Eye (tissue), 1 donor: ENCODE data around the gene FBXO8.
"Not testable (repeated sequence)": the region's sequence is repeated elsewhere in the genome, so short reads cannot be mapped to it uniquely, and the experiment has no call there.

Experiments
- DNase-seq: peaks from one replicate; pipeline ENCODE4 v3.0.0-alpha.2; 2015

FBXO8 gene

DNA sequence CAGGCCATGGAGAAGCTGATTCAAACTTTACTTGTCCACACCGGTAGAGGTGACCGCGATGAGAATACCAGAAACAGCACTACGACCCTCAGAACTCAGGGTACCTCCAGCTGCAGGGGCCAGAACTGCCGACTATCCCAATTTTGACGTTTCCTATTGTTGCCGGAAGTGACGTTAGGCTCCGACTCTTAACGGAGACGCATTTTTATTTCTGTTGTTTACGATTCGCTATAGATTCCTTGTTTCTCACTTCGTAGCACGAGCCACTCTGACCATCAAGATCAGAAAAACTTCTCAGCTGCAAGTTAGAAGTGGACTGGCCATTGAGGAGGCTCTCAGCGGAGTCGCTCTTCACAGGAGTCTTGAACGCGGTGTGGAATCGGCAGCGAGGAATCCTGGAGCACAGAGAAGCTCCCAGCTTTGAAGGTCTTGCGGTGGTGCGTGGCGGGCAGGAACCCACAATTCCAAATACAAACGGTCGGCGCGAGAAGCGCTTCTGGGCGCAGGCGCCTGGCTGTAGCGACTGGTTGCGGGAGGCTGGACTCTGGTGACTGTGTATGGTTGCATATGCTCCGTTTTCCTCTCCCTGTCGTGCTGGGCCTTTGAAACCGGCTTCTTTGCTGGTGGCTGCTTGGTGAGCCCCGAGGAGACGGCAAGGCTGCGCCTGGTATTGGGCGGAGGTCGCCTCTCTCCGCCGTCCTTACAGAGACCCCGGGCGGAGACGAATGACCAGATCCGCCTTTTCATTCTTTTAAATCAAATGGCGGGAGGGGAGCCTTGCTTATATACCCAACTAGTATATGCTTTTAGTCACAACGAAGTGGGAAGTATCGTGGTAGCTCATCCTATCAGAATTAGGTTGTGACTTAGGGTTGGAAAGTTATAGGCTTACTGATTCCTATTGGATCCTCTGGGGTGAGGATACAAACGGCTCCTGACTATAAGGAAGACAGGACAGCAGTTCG lies at the start of gene FBXO8, which contains the start of gene CEP44:
Gene FBXO8, minus strand, starts transcription at position 161 of the 965 bp plus-strand sequence. CDS start 20,575 bp downstream, outside the sequence.
Gene CEP44, plus strand, starts transcription at position 405 of the 965 bp plus-strand sequence. CDS start 15,211 bp downstream, outside the sequence.
- peak; percentile 97 for DNase-seq

DNA sequence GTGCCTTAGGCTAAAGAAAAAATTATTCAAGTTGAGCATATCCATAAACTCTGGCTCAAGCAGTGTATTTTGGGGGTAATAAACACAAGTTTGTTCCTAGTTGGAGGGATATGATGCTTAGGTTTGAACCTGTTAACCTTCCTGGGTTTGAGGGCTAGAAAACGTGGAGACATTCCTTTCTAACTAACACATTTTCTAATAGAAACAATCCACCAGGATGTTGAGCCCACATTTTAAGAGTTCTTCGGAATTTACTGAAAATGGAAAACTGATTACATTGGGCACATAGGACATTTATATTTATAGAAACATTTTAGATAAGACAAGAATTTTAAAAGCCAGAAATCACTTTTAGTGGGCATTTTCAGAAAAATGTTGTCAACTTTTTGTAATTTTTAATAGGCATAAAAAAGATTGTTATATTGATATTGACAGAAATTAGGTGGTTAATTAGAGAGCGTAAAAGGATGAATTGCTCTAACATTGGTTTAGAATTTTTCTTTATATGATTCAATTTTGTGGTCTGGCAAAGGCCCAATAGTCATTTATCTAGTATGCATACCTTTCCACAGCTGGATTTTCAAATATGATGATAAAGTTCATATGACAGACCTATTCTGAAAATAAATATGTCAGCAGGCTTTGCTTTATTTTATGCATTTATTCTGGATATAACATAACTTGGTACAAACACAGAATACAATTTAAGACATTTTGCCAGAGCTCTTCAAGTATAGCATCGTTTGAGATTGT lies 49.5 kb upstream of the FBXO8 start:
- DNase-seq, result no peak

DNA sequence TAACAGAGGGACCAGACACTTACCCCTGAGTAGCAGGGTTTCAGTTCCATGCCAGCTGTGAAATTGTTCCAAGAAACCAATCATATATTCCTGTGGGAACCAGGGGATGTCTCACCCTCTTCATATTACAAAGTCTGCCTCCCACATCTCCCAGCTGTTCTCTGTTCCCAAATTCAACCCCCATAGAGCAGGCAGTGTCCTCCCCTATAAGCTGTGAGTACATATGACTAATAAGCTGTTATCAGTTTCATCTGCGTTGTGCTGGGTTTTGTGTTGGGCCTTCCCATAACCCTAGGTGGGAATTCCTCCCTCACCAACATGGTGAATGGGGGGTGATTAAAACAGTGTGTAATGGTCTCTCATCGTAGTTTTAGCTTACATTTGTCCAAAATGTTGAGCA lies 41.3 kb upstream of the FBXO8 start:
- DNase-seq, result no peak

GRCh38 chr4:174324236-174324635 lies 40.8 kb upstream of the FBXO8 start:
- no peak for DNase-seq

- DNase-seq, result no peak
Observed at GRCh38 chr4:174320494-174321199, 37.2 kb upstream of the FBXO8 start.

DNA sequence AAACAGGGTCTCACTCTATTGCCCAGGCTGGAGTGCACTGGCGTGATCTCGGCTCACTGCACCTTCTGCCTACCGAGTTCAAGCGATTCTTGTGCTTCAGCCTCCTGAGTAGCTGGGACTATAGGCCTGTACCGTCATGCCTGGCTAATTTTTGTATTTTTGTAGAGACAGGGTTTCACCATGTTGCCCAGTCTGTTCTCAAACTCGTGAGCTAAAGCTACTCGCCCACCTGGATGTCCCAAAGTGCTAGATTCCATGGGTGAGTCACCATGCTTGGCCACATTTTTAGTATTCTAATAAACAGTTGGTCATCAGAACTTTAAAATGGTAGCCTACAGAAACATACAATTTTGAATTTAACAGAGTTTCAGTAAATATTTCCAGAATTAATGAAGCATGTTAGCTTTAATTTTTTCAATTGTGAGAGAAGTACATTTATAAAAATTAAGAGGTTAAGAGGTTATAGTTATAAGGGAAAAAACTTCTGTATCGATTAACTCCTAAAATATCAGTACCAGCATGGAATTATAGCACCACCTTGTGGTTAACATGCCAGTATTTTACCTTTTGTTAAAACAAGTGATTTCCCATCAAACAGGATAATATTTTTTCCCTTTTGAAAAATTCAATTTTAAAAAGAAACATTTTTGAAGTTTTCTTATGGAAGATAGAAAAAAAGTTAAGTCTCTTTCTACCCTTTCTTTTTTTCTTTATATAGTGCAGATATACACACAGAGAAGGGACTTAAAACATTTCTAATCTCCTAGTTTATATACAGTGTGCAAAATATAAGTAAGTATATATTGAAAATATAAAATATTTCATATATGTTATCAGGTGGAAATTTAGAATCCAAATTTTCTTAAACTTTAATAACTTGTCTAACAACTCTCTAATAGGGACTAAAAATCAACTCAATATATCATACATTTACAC lies 35.6 kb upstream of the FBXO8 start:
- peak; percentile 55 for DNase-seq

GRCh38 chr4:174317531-174317930 lies 34.1 kb upstream of the FBXO8 start:
- no peak for DNase-seq

DNA sequence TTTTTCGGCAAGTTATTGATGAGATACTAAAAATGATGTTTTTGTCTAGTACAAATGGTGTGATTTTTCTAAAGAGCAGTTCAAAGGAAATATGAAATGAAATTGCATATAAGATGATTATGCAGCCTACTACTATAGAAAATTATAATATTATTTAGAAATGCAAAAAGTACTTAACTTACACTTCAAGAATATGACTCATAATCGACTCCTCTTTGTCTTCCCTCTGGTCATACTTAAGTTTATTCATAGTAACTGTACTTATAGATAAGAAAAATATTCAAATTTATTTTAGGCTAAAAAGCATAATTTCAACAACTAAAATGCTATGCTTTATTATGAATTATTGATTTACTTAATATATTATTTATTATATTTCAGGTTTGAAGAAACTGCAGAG lies 33.5 kb upstream of the FBXO8 start:
- DNase-seq, result no peak

DNA sequence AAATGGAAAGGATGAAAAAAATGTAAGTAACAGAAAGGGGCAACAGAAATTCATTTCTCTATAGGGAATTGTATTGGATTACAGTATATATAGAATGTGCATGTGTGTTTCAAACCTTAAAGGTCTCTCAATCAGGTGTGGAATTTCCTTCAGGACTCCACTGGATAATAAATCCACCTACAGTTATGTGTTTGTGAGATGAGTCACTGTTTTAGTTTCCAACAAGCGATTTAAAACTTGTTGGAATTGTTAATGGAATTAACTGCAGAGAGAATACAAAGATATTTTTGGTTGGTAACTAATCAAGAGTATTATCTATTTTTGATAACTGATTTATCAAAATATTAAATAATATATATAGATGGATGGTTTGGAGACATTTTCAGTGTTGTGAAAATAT lies 33.1 kb upstream of the FBXO8 start:
- no peak for DNase-seq

DNA sequence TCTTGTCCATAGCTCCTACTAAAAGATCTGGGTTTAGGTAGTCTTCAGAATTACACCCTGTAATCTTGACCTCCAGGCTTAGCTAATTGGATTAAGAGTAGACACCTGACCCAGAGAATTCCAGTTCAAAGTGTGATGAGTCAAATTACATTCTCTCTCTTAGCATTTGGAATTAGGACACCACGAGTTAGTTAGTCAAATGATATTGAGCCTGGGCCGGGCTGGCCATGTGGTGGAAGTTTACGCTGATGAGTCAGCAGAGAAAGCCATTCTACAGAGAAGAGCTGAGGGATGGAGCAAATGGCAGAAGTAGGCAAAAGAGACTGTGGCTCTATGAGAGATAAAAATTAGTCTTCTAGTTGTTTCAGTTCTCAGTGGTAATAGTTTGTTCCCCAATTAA lies 31.3 kb upstream of the FBXO8 start:
- DNase-seq, result no peak

DNA sequence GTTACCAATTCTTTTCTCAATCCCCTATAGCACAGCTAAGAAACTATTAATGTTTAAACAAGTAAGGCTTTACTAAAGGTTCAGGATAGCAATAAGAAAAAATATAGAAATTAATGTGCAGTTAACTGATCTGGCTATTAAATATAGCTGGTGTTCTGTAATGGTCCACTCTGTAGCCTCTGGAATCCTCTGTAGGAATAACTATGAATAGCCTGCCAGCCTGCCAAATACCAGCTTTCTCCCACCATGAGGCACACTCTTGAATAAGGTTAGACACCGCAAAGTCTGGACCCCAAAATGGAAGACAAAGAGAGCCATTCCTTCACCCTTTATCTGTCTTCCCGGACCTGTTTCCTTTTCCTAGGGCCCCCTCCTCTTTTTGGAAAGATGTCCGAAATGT lies 30.8 kb upstream of the FBXO8 start:
- no peak for DNase-seq

- DNase-seq, result no peak
Observed at GRCh38 chr4:174312993-174313392, 29.5 kb upstream of the FBXO8 start.

DNA sequence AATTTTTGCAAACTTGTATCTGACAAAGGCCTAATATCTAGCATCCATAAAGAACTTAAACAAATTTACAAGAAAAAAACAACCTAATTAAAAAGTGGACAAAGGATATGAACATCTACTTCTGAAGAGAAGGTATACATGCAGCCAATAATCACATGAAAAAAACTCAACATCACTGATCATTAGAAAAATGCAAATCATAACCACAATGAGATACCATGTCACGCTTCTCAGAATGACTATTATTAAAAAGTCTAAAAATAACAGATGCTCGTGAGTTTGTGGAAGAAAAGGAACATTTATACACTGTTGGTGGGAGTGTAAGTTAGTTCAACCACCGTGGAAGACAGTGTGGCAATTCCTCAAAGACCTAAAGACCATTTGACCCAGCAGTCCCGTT lies 24.2 kb upstream of the FBXO8 start:
- no peak for DNase-seq

GRCh38 chr4:174305961-174306360 lies 22.5 kb upstream of the FBXO8 start:
- no peak for DNase-seq

DNA sequence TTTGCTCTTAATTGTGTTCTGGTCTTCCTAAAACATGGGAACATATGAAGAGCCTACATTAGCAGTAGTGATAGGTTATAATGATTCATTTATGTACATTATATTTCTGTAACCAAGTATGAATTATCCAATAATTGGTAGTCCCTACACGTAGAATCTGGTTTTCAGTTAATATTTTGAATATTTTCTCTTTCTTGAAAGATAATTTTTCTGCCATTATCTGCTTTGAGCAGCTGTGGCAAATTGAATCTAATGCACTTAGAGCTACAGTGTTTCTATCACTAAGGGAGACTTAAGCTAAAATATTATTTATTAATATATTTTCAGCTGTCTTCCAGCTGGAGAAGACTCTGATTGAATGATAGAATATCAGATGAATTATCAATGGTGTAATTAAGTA lies 21.2 kb upstream of the FBXO8 start:
- DNase-seq, result no peak

DNA sequence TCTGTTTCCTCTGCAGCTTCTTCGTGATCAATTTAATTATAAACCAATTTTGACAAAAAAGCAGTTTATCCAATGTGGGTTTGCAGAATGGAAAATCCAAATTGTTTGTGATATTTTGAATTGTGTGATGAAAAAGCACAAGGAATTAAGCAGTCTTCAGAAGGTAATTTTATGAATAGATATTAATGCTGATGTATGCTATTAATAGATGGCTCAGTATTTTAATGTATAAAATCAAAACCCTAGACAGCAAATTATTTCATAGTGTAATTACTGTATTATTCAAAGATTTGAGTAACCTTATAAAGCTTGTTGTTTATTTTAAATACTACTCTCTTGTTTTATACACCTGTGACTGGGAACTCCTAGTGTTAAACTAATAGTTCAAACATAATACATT lies 20.2 kb upstream of the FBXO8 start:
- DNase-seq, result no peak

DNA sequence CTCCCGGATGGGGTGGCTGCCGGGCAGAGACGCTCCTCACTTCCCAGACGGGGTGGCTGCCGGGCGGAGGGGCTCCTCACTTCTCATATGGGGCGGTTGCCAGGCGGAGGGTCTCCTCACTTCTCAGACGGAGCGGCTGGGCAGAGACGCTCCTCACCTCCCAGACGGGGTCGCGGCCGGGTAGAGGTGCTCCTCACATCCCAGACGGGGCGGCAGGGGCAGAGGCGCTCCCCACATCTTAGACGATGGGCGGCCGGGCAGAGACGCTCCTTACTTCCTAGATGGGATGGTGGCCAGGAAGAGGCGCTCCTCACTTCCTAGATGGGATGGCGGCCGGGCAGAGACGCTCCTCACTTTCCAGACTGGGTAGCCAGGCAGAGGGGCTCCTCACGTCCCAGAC lies 11.7 kb upstream of the FBXO8 start:
- DNase-seq, result not testable (repeated sequence)

DNA sequence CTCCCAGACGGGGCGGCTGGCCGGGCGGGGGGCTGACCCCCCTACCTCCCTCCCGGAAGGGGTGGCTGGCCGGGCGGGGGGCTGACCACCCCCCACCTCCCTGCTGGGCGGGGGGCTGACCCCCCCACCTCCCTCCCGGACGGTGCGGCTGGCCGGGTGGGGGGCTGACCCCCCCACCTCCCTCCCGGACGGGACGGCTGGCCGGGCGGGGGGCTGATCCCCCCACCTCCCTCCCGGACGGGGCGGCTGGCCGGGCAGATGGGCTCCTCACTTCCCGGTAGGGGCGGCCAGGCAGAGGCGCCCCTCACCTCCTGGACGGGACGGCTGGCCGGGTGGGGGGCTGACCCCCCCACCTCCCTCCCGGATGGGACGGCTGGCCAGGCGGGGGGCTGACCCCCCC lies 11.2 kb upstream of the FBXO8 start:
- DNase-seq, result not testable (repeated sequence)

GRCh38 chr4:174292473-174292872 lies 9.0 kb upstream of the FBXO8 start:
- DNase-seq, result peak; percentile 20

DNA sequence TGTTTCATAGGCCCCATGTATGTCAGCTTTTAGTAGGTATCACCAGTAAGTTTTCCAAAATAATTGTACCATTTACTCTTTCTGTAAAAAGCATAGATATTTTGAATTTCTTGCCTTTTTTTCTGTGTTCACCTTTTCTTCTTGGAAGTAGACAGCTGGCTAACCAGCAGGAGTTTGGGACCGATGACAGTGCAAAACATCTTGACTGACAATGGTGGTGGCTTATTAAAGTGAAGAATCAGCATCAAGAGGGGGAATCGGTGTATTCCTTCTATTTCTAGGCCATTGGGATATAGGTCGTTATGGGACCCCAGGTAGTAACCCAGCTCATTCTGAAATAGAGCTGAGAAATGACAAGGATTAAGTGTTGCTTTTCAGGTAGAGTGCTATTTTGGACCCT lies 3.4 kb upstream of the FBXO8 start:
- no peak for DNase-seq

DNA sequence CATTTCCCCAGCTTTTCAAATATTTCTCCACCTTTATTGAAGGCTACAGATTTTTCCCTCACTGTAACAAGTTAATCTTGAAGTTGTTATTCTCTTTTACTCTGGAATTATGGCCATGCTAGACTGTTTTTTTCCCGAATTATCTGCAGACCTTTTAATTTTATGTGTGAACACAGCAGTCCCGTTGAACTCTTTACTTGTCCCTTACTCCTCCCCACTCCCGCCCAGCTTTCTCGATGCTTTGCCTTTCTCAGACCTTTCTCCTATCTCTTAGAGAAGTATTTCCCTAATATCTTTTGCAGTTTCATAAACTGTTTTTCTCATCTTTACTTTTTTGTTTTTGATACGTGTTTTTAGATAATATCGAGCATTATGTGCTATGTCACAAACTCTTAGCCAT lies 1.0 kb upstream of the FBXO8 start:
- DNase-seq, result no peak
